Mesendoderm (in vitro differentiated cells): ENCODE results near the gene RNF10.

Experiments
- DNase-seq: peaks from one replicate; pipeline ENCODE4 v3.0.0; 2013
- H2AK5ac ChIP-seq: 2 replicates; pipeline ENCODE4 v1.6.1; 2013; ENCODE audit warnings: low read length, inconsistent platforms
- H2BK120ac ChIP-seq: 2 replicates; pipeline ENCODE4 v1.6.1; 2013; ENCODE audit warnings: low read depth, mild to moderate bottlenecking, low read length, moderate library complexity, mixed read lengths
- H2BK15ac ChIP-seq: replicated peaks from 2 replicates; pipeline ENCODE4 v1.6.1; 2013; ENCODE audit warnings: low read depth, mild to moderate bottlenecking, moderate library complexity
- H2BK5ac ChIP-seq: 2 replicates; pipeline ENCODE4 v1.6.1; 2013; ENCODE audit warnings: low read length, inconsistent platforms
- H3K18ac ChIP-seq: 2 replicates; pipeline ENCODE4 v1.6.1; 2013; ENCODE audit warnings: mild to moderate bottlenecking, low read length, mixed read lengths
- H3K23ac ChIP-seq: one replicate; pipeline ENCODE4 v1.6.1; 2013; ENCODE audit warnings: low read length
- H3K27ac ChIP-seq: 2 replicates; pipeline ENCODE4 v1.5.1; 2013; ENCODE audit warnings: low read depth, mild to moderate bottlenecking, inconsistent platforms, low read length, moderate library complexity
- H3K27me3 ChIP-seq: 2 replicates; pipeline ENCODE4 v1.6.1; 2013; ENCODE audit warnings: low read length, control low read depth, mild to moderate bottlenecking, inconsistent platforms; ENCODE audit not compliant: insufficient read depth, poor library complexity
- H3K36me3 ChIP-seq: 2 replicates; pipeline ENCODE4 v1.6.1; 2013; ENCODE audit warnings: low read length, inconsistent platforms; ENCODE audit not compliant: control insufficient read depth, insufficient read depth
- H3K4ac ChIP-seq: one replicate; pipeline ENCODE4 v1.6.1; 2013; ENCODE audit warnings: low read depth, mild to moderate bottlenecking, low read length, moderate library complexity
- H3K4me1 ChIP-seq: 2 replicates; pipeline ENCODE4 v1.6.1; 2013; ENCODE audit warnings: low read depth, low read length, inconsistent platforms; ENCODE audit not compliant: control insufficient read depth
- H3K4me2 ChIP-seq: 2 replicates; pipeline ENCODE4 v1.6.1; 2013; ENCODE audit warnings: low read length
- H3K4me3 ChIP-seq: 2 replicates; pipeline ENCODE4 v1.5.1; 2013; ENCODE audit warnings: mild to moderate bottlenecking, low read length
- H3K56ac ChIP-seq: one replicate; pipeline ENCODE4 v1.6.1; 2013; ENCODE audit warnings: low read length
- H3K79me1 ChIP-seq: 2 replicates; pipeline ENCODE4 v1.6.1; 2013; ENCODE audit warnings: low read length, inconsistent platforms
- H3K79me2 ChIP-seq: 2 replicates; pipeline ENCODE4 v1.6.1; 2013; ENCODE audit warnings: mild to moderate bottlenecking, low read length; ENCODE audit not compliant: control insufficient read depth, insufficient read depth
- H3K9ac ChIP-seq: 2 replicates; pipeline ENCODE4 v1.6.1; 2013; ENCODE audit warnings: low read length, inconsistent platforms
- H4K5ac ChIP-seq: one replicate; pipeline ENCODE4 v1.6.1; 2013; ENCODE audit warnings: low read length
- H4K8ac ChIP-seq: one replicate; pipeline ENCODE4 v1.6.1; 2013; ENCODE audit warnings: low read depth, mild to moderate bottlenecking, control low read depth, low read length, moderate library complexity
- WGBS: extraction: QIAGEN DNeasy Blood & Tissue Kit; methylation state at CpG from one replicate; pipeline ENCODE4 v1.1.7; 2013; ENCODE audit warnings: low lambda C conversion rate, missing lambda C conversion rate; ENCODE audit not compliant: insufficient coverage; ENCODE audit errors: extremely low coverage; 5-methylcytosine and 5-hydroxymethylcytosine counted together

Gene RNF10

DNA sequence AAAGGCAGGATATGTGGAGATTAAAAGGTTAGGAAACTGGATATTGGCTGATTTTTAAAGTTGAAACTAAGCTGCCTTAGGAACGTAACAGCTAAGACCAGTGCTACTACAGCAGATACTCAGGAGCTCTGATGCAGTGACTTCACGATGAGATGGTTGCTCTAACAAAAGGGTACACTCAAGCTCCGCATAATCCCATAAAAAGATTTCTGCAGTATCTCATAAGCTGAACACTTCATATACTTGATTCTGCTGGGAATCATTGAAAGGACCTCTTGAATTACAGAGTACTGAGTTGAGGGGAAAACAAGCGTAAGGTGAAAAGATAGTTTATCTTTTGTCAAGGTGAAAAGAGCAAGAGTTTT lies 3.7 kb downstream of the RNF10 start:
- WGBS = no CpG with 5 or more reads among the region's 4 CpGs
- Histone ChIP-seq H3K79me2 (peaks cover 70% of the 10 kb centered on the region), H3K23ac (no peak overlapping the region), H2BK15ac (no peak overlapping the region), H2BK120ac (no peak overlapping the region), H3K27me3 (no peaks in the 10 kb centered on the region), H3K56ac (no peak overlapping the region), H2BK5ac (no peak overlapping the region), H4K5ac (no peak overlapping the region), H3K4ac (no peak overlapping the region), H3K27ac (no peak overlapping the region), H3K79me1 (peaks cover 12% of the 10 kb centered on the region), H2AK5ac (no peak overlapping the region), H3K18ac (no peak overlapping the region), H4K8ac (no peak overlapping the region), H3K9ac (peak overlapping the region; percentile 38), H3K36me3 (no peaks in the 10 kb centered on the region), H3K4me2 (no peak overlapping the region), H3K4me3 (no peak overlapping the region), H3K4me1 (peaks cover 4% of the 10 kb centered on the region)
- no peak for DNase-seq

- Histone ChIP-seq H4K8ac (no peak overlapping the region), H2AK5ac (no peak overlapping the region), H3K79me2 (peaks cover 75% of the 10 kb centered on the region), H3K4me1 (peaks cover 4% of the 10 kb centered on the region), H3K4me2 (no peak overlapping the region), H3K27ac (no peak overlapping the region), H2BK5ac (no peak overlapping the region), H4K5ac (no peak overlapping the region), H3K79me1 (peaks cover 12% of the 10 kb centered on the region), H3K9ac (no peak overlapping the region), H3K4me3 (no peak overlapping the region), H2BK15ac (no peak overlapping the region), H3K56ac (peak overlapping the region; percentile 37), H3K36me3 (no peaks in the 10 kb centered on the region), H3K27me3 (no peaks in the 10 kb centered on the region), H3K23ac (no peak overlapping the region), H2BK120ac (no peak overlapping the region), H3K18ac (no peak overlapping the region), H3K4ac (no peak overlapping the region)
- WGBS = no CpG with 5 or more reads among the region's 6 CpGs
- DNase-seq = no peak
Observed at GRCh38 chr12:120538281-120539156, 4.4 kb downstream of the RNF10 start.

- Histone ChIP-seq H4K5ac (no peak overlapping the region), H3K23ac (no peak overlapping the region), H3K36me3 (no peaks in the 10 kb centered on the region), H4K8ac (no peak overlapping the region), H3K9ac (no peak overlapping the region), H2AK5ac (no peak overlapping the region), H3K4me1 (peaks cover 4% of the 10 kb centered on the region), H3K27me3 (no peaks in the 10 kb centered on the region), H3K4me3 (no peak overlapping the region), H3K4me2 (no peak overlapping the region), H2BK5ac (no peak overlapping the region), H3K27ac (no peak overlapping the region), H3K4ac (no peak overlapping the region), H3K56ac (no peak overlapping the region), H3K79me2 (peaks cover 78% of the 10 kb centered on the region), H3K18ac (no peak overlapping the region), H2BK15ac (no peak overlapping the region), H2BK120ac (no peak overlapping the region), H3K79me1 (peaks cover 13% of the 10 kb centered on the region)
- no CpG with 5 or more reads among the region's 1 CpG for WGBS
- no peak for DNase-seq
Observed at GRCh38 chr12:120539303-120539702, 5.1 kb downstream of the RNF10 start.

GRCh38 chr12:120540445-120540844 lies 6.3 kb downstream of the RNF10 start:
- H3K18ac ChIP-seq = no peak overlapping the region
- H3K9ac ChIP-seq = no peak overlapping the region
- H2AK5ac ChIP-seq = no peak overlapping the region
- H3K27me3 ChIP-seq = no peaks in the 10 kb centered on the region
- no peak for DNase-seq
- no peak overlapping the region for H3K27ac ChIP-seq
- H3K23ac ChIP-seq = no peak overlapping the region
- H3K4ac ChIP-seq = no peak overlapping the region
- no peaks in the 10 kb centered on the region for H3K36me3 ChIP-seq
- no peak overlapping the region for H2BK5ac ChIP-seq
- no peak overlapping the region for H4K5ac ChIP-seq
- H3K4me2 ChIP-seq = no peak overlapping the region
- peaks cover 69% of the 10 kb centered on the region for H3K79me2 ChIP-seq
- no peak overlapping the region for H4K8ac ChIP-seq
- H2BK120ac ChIP-seq = no peak overlapping the region
- WGBS = no CpG with 5 or more reads among the region's 3 CpGs
- H3K56ac ChIP-seq = no peak overlapping the region
- no peak overlapping the region for H3K4me3 ChIP-seq
- H2BK15ac ChIP-seq = no peak overlapping the region
- H3K4me1 ChIP-seq = peaks cover 4% of the 10 kb centered on the region
- H3K79me1 ChIP-seq = peaks cover 12% of the 10 kb centered on the region

DNA sequence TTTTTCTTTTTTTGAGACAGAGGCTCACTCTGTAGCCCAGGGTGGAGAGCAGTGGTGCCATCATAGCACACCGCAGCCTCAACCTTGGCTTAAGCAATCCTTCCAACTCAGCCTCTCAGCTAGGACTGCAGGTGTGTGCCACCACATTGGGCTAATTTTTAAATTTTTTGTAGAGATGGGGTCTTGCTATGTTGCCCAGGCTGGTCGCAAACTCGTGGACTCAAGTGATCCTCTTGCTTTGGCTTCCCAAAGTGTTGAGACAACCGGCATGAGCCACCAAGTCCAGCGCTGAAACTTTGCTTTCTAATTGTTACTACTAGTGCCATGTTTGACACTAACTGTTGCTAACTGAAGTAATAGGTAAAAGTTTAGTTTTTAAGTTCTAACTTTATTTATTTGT lies 8.0 kb downstream of the RNF10 start:
- Histone ChIP-seq H2AK5ac (no peak overlapping the region), H3K79me2 (peaks cover 55% of the 10 kb centered on the region), H3K9ac (no peak overlapping the region), H2BK5ac (no peak overlapping the region), H3K79me1 (peaks cover 12% of the 10 kb centered on the region), H4K8ac (no peak overlapping the region), H3K27me3 (no peaks in the 10 kb centered on the region), H3K36me3 (no peaks in the 10 kb centered on the region), H3K4me1 (peaks cover 2% of the 10 kb centered on the region), H3K18ac (no peak overlapping the region), H2BK120ac (no peak overlapping the region), H3K4me2 (no peak overlapping the region), H3K4ac (no peak overlapping the region), H3K23ac (no peak overlapping the region), H3K56ac (no peak overlapping the region), H3K27ac (no peak overlapping the region), H4K5ac (no peak overlapping the region), H3K4me3 (no peak overlapping the region), H2BK15ac (no peak overlapping the region)
- no peak for DNase-seq
- no CpG with 5 or more reads among the region's 5 CpGs for WGBS

- 100% methylated on average over 2 of the region's 3 CpGs for WGBS
- Histone ChIP-seq H2BK5ac (no peak overlapping the region), H4K5ac (no peak overlapping the region), H3K4ac (no peak overlapping the region), H2BK120ac (no peak overlapping the region), H4K8ac (no peak overlapping the region), H3K79me1 (peaks cover 10% of the 10 kb centered on the region), H3K27me3 (no peaks in the 10 kb centered on the region), H3K36me3 (peaks cover 8% of the 10 kb centered on the region), H2BK15ac (no peak overlapping the region), H3K27ac (no peak overlapping the region), H3K4me2 (no peak overlapping the region), H3K56ac (no peak overlapping the region), H3K4me3 (no peak overlapping the region), H3K23ac (no peak overlapping the region), H2AK5ac (no peak overlapping the region), H3K18ac (no peak overlapping the region), H3K9ac (no peak overlapping the region), H3K4me1 (no peaks in the 10 kb centered on the region), H3K79me2 (peaks cover 39% of the 10 kb centered on the region)
- DNase-seq = no peak
Observed at GRCh38 chr12:120544691-120545090, 10.5 kb downstream of the RNF10 start.
